Panc1 (cell line): ENCODE measurements around the gene CAPN10. TPM values are rescaled to one million over a fixed set of nuclear protein-coding genes. Genes with fewer than 3 reads are reported as not detected.

Experiments
- ATAC-seq: fragments of 200-7000 bp; cut with Tn5 transposase; 2 replicates; pipeline ENCODE4 v1.9.1; 2020; ENCODE audit warnings: mild to moderate bottlenecking, moderate library complexity
- BruUV-seq: library from RNA; stranded (reverse); fragments of 400-500 nt; replicated peaks from 2 replicates; lab custom pipeline; 2021; lab: Mats Ljungman, UMichigan
- CTCF ChIA-PET: fragments of 300-600 bp; sonication (Branson Sonifier 250); formaldehyde crosslinking; loops from one replicate; lab custom pipeline; 2022; ENCODE audit warnings: antibody characterized with exemption; lab: Charles Lee
- POLR2A ChIA-PET: fragments of 300-600 bp; sonication (Branson Sonifier 250); formaldehyde crosslinking; loops from one replicate; lab custom pipeline; 2022; ENCODE audit warnings: antibody characterized with exemption; lab: Charles Lee
- DNase-seq: peaks from one replicate; pipeline ENCODE4 v3.0.0-alpha.2; 2010; ENCODE audit warnings: low read depth, low spot score
- H3K27ac ChIP-seq: 2 replicates; pipeline ENCODE4 v1.5.1; 2011; ENCODE audit warnings: mild to moderate bottlenecking, low read length, inconsistent platforms
- H3K27me3 ChIP-seq: fragments of 200-500 bp; sonication (Bioruptor generic); 2 replicates; pipeline ENCODE4 v1.6.0; 2014; ENCODE audit warnings: low read length, inconsistent platforms; ENCODE audit not compliant: control insufficient read depth, insufficient read depth
- H3K36me3 ChIP-seq: fragments of 200-500 bp; sonication (Bioruptor generic); 2 replicates; pipeline ENCODE4 v1.5.1; 2014; ENCODE audit warnings: inconsistent platforms, mild to moderate bottlenecking, low read length, moderate library complexity; ENCODE audit not compliant: control insufficient read depth, insufficient read depth
- H3K4me1 ChIP-seq: 2 replicates; pipeline ENCODE4 v1.5.1; 2011; ENCODE audit warnings: inconsistent platforms, mild to moderate bottlenecking, low read length, moderate library complexity; ENCODE audit not compliant: control insufficient read depth, insufficient read depth
- H3K4me3 ChIP-seq, 2 experiments: 2 replicates each; pipeline ENCODE4 v1.5.1; 2011 to 2012; ENCODE audit warnings: low read depth in 2 of 2, low read length in 2 of 2, mild to moderate bottlenecking in 2 of 2, inconsistent platforms in 1 of 2, moderate library complexity in 1 of 2
- H3K9me3 ChIP-seq: fragments of 200-500 bp; sonication (Bioruptor generic); 2 replicates; pipeline ENCODE4 v1.5.1; 2014; ENCODE audit warnings: low read depth, mild to moderate bottlenecking, inconsistent platforms, low read length, moderate library complexity; ENCODE audit not compliant: control insufficient read depth, insufficient read depth
- POLR2AphosphoS5 ChIP-seq: IDR thresholded peaks from 2 replicates; pipeline ENCODE4 v1.6.1; 2012; ENCODE audit warnings: mild to moderate bottlenecking, low read depth, low read length, moderate library complexity
- SIN3A ChIP-seq: IDR thresholded peaks from 2 replicates; pipeline ENCODE4 v1.6.1; 2012; ENCODE audit warnings: low read depth, mild to moderate bottlenecking, low read length, moderate library complexity, borderline replicate concordance; ENCODE audit not compliant: insufficient read depth
- TCF7L2 ChIP-seq: IDR thresholded peaks from 2 replicates; pipeline ENCODE4 v1.6.1; 2011; ENCODE audit warnings: mild to moderate bottlenecking, low read depth, low read length, inconsistent platforms
- in situ Hi-C: cut with HindIII; loops from 2 replicates; pipeline ENCODE4 v1.10.0; 2016; ENCODE audit warnings: low sequenced_read_pairs, low pct_unique_long_range_greater_than_20kb
- intact Hi-C: fragments of 100-400 bp; cut with micrococcal nuclease; formaldehyde crosslinking; loops from one replicate; pipeline ENCODE4 v1.10.0; 2022; ENCODE audit not compliant: unreplicated experiment
- total RNA-seq: library from RNA; stranded (reverse); gene quantifications from one replicate; pipeline ENCODE4 v1.2.1, GENCODE V29; 2021; ENCODE audit not compliant: unreplicated experiment
- TF ChIP-seq, protein P1 (sequence below): fragments of 450-650 bp; IDR thresholded peaks from 2 replicates; pipeline ENCODE4 v1.5.1; 2017; ENCODE audit warnings: mild to moderate bottlenecking
- TF ChIP-seq, protein P2 (sequence below), 2 experiments: IDR thresholded peaks; 2 replicates each; pipeline ENCODE4 v1.6.1; 2011 to 2012; ENCODE audit warnings: low read depth in 2 of 2, control low read depth in 1 of 2, low read length in 1 of 2, mild to moderate bottlenecking in 1 of 2, moderate library complexity in 1 of 2; ENCODE audit not compliant: insufficient read depth in 1 of 2

The CAPN10 gene
- total RNA-seq, 1 experiment from 2014 or later = 38.6 TPM

DNA sequence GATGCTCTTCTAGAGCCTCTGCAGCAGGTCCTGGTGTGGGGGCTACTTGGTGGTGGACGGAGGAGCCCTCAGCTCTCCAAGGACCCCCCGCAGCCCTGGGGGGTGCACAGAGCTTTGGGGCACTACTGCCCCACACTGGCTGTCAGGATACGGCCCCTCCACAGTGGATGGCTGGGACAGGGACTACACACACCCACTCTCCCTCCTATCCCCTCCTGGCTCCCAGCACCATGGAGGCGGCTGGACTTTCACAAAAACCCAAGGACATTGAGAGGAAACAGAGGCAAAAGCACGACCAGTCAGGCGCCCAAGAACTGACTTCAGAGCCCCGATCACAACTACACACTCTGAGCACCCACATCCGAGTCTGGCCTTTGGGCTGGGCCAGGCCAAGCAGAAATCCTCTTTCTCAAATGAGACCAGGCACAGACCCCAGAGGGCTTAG lies 51.4 kb downstream of the CAPN10 start:
- CTCF ChIA-PET = no interaction called here
- Histone ChIP-seq H3K9me3 (no peaks in the 10 kb centered on the region), H3K36me3 (no peaks in the 10 kb centered on the region), H3K4me3 (no peak overlapping the region), H3K27ac (no peak overlapping the region), H3K27me3 (no peaks in the 10 kb centered on the region), H3K4me1 (no peaks in the 10 kb centered on the region)
- TF ChIP-seq POLR2AphosphoS5 (no peak), TCF7L2 (no peak), SIN3A (no peak)
- TF ChIP-seq, protein P1, sequence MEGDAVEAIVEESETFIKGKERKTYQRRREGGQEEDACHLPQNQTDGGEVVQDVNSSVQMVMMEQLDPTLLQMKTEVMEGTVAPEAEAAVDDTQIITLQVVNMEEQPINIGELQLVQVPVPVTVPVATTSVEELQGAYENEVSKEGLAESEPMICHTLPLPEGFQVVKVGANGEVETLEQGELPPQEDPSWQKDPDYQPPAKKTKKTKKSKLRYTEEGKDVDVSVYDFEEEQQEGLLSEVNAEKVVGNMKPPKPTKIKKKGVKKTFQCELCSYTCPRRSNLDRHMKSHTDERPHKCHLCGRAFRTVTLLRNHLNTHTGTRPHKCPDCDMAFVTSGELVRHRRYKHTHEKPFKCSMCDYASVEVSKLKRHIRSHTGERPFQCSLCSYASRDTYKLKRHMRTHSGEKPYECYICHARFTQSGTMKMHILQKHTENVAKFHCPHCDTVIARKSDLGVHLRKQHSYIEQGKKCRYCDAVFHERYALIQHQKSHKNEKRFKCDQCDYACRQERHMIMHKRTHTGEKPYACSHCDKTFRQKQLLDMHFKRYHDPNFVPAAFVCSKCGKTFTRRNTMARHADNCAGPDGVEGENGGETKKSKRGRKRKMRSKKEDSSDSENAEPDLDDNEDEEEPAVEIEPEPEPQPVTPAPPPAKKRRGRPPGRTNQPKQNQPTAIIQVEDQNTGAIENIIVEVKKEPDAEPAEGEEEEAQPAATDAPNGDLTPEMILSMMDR = no peak
- TF ChIP-seq, protein P2, sequence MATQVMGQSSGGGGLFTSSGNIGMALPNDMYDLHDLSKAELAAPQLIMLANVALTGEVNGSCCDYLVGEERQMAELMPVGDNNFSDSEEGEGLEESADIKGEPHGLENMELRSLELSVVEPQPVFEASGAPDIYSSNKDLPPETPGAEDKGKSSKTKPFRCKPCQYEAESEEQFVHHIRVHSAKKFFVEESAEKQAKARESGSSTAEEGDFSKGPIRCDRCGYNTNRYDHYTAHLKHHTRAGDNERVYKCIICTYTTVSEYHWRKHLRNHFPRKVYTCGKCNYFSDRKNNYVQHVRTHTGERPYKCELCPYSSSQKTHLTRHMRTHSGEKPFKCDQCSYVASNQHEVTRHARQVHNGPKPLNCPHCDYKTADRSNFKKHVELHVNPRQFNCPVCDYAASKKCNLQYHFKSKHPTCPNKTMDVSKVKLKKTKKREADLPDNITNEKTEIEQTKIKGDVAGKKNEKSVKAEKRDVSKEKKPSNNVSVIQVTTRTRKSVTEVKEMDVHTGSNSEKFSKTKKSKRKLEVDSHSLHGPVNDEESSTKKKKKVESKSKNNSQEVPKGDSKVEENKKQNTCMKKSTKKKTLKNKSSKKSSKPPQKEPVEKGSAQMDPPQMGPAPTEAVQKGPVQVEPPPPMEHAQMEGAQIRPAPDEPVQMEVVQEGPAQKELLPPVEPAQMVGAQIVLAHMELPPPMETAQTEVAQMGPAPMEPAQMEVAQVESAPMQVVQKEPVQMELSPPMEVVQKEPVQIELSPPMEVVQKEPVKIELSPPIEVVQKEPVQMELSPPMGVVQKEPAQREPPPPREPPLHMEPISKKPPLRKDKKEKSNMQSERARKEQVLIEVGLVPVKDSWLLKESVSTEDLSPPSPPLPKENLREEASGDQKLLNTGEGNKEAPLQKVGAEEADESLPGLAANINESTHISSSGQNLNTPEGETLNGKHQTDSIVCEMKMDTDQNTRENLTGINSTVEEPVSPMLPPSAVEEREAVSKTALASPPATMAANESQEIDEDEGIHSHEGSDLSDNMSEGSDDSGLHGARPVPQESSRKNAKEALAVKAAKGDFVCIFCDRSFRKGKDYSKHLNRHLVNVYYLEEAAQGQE (IDR thresholded peaks at IDR 0.05; ENCODE audit: insufficient read depth in 1 of 2, low read depth in 2 of 2, low read length in 1 of 2) = no peak
- BruUV-seq = no TSS peak
- in situ Hi-C loops (no loop called here), intact Hi-C loops (no loop called here)
- POLR2A ChIA-PET = no interaction called here
- DNase-seq (no peak), ATAC-seq (no peak)

DNA sequence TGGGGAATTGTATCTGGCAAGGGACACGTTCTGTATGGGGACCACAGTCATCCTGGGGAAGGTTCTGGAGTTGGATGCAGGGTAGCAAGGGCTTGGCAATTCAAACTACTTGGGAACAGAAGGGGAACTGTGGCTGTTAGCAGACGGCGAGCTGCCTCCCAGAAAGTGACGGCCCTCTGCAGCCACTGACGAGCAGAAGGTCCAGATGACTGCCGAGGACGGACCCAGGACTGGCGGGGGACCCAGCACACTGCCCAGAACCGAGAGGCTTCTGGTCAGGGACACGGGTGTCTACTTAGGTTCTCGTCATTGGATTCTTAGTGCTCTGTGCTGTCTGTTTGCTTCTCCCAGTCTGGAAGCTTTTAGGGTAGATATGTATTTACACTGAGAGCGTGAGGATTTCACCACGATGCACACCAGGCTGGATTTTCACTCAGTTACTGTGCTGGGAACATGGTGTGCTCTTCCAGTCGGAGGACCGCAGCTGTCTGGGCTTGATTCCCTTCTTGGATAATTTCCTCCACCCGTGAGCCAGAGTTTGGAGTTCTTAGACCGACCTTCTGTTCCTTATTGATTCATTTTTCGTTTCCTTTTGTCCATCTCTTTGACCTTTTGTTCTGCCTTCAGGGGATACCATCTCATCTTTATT lies 52.1 kb downstream of the CAPN10 start:
- CTCF ChIA-PET = no interaction called here
- no peak for ATAC-seq

More for the DNA sequence above, 52.1 kb downstream of the CAPN10 start:
- no peak for DNase-seq
- Histone ChIP-seq H3K4me1 (no peaks in the 10 kb centered on the region), H3K27ac (no peak overlapping the region), H3K27me3 (no peaks in the 10 kb centered on the region), H3K9me3 (no peaks in the 10 kb centered on the region), H3K4me3 (no peak overlapping the region), H3K36me3 (no peaks in the 10 kb centered on the region)
- TF ChIP-seq TCF7L2 = no peak
- TF ChIP-seq, protein P1 = no peak
- TF ChIP-seq POLR2AphosphoS5 = no peak
- no peak for TF ChIP-seq SIN3A
- TF ChIP-seq, protein P2 (IDR thresholded peaks at IDR 0.05; ENCODE audit: insufficient read depth in 1 of 2, low read depth in 2 of 2, low read length in 1 of 2) = no peak
- no TSS peak for BruUV-seq
- intact Hi-C loops = no loop called here
- in situ Hi-C loops = no loop called here
- POLR2A ChIA-PET = no interaction called here
